Measurements from ENCODE around the gene PGR.

GRCh38 chr11:100994966-100995365 lies 134.6 kb downstream of the PGR start:
- TF ChIP-seq CTCF (IDR thresholded peaks at IDR 0.05 in 8 of 11, conservative IDR thresholded peaks at IDR 0.05 in 3 of 11) (no peak), POLR2A (IDR thresholded peaks at IDR 0.05) (no peak), POLR2AphosphoS5 (IDR thresholded peaks at IDR 0.05) (no peak)

Data from spleen (tissue), 7 donors.